Measurements from ENCODE around the gene CFAP70.

DNA sequence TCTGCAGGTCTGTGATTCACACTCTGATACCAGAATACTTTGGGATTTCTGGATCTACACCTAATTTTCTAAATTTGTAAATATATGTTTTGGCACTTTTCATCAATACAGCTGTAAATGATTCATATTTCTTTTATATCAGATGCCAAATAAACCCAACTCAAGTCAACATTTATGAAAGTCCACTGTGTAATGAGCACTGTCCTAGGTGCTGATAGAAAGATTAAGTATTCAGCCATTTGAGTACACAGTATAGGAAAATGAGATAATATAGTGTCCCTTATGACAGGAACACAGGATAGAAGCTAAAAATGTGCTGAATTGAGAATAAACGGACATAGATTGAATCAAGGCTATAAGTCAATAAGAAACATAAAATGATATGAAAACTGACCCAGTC is 48.8 kb upstream of the CFAP70 start:
- TF ChIP-seq EZH2 (IDR thresholded peaks at IDR 0.05; ENCODE audit: borderline replicate concordance, insufficient read depth, low read length, poor library complexity, severe bottlenecking) = no peak
- TF ChIP-seq, protein P1, sequence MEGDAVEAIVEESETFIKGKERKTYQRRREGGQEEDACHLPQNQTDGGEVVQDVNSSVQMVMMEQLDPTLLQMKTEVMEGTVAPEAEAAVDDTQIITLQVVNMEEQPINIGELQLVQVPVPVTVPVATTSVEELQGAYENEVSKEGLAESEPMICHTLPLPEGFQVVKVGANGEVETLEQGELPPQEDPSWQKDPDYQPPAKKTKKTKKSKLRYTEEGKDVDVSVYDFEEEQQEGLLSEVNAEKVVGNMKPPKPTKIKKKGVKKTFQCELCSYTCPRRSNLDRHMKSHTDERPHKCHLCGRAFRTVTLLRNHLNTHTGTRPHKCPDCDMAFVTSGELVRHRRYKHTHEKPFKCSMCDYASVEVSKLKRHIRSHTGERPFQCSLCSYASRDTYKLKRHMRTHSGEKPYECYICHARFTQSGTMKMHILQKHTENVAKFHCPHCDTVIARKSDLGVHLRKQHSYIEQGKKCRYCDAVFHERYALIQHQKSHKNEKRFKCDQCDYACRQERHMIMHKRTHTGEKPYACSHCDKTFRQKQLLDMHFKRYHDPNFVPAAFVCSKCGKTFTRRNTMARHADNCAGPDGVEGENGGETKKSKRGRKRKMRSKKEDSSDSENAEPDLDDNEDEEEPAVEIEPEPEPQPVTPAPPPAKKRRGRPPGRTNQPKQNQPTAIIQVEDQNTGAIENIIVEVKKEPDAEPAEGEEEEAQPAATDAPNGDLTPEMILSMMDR (IDR thresholded peaks at IDR 0.05; ENCODE audit: poor library complexity, severe bottlenecking) = no peak
- TF ChIP-seq POLR2AphosphoS5 (IDR thresholded peaks at IDR 0.05) = no peak
- TF ChIP-seq TAF1 (IDR thresholded peaks at IDR 0.05; ENCODE audit: low read depth) = no peak
- TF ChIP-seq, protein P2, sequence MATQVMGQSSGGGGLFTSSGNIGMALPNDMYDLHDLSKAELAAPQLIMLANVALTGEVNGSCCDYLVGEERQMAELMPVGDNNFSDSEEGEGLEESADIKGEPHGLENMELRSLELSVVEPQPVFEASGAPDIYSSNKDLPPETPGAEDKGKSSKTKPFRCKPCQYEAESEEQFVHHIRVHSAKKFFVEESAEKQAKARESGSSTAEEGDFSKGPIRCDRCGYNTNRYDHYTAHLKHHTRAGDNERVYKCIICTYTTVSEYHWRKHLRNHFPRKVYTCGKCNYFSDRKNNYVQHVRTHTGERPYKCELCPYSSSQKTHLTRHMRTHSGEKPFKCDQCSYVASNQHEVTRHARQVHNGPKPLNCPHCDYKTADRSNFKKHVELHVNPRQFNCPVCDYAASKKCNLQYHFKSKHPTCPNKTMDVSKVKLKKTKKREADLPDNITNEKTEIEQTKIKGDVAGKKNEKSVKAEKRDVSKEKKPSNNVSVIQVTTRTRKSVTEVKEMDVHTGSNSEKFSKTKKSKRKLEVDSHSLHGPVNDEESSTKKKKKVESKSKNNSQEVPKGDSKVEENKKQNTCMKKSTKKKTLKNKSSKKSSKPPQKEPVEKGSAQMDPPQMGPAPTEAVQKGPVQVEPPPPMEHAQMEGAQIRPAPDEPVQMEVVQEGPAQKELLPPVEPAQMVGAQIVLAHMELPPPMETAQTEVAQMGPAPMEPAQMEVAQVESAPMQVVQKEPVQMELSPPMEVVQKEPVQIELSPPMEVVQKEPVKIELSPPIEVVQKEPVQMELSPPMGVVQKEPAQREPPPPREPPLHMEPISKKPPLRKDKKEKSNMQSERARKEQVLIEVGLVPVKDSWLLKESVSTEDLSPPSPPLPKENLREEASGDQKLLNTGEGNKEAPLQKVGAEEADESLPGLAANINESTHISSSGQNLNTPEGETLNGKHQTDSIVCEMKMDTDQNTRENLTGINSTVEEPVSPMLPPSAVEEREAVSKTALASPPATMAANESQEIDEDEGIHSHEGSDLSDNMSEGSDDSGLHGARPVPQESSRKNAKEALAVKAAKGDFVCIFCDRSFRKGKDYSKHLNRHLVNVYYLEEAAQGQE (IDR thresholded peaks at IDR 0.05; ENCODE audit: borderline replicate concordance) = no peak

All from neural cell (in vitro differentiated cells).